K562 (cell line): ENCODE data around the gene SMNDC1. TPM values are rescaled to one million over a fixed set of nuclear protein-coding genes. Genes with fewer than 3 reads are reported as not detected.
A peak's percentile ranks its signal among the peaks of the same experiment; 100 is the strongest.

Experiments
- BCOR ChIP-seq: fragments of 450-650 bp; IDR thresholded peaks from 2 replicates; pipeline ENCODE4 v1.6.1; 2016
- CHAMP1 ChIP-seq: fragments of 450-650 bp; IDR thresholded peaks from 2 replicates; pipeline ENCODE4 v1.6.1; 2016; ENCODE audit warnings: mild to moderate bottlenecking
- DNMT1 ChIP-seq: fragments of 450-650 bp; IDR thresholded peaks from 2 replicates; pipeline ENCODE4 v1.6.1; 2016; ENCODE audit warnings: antibody characterized with exemption, mild to moderate bottlenecking
- E2F3 ChIP-seq: fragments of 250-450 bp; sonication (Bioruptor Pico); IDR thresholded peaks from 2 replicates; pipeline ENCODE4 v1.4.0; 2020; ENCODE audit warnings: mild to moderate bottlenecking
- EGR1 ChIP-seq: fragments of 450-650 bp; conservative IDR thresholded peaks from 2 replicates; pipeline ENCODE4 v1.6.1; 2017; ENCODE audit warnings: mild to moderate bottlenecking
- ETV1 ChIP-seq: fragments of 450-650 bp; conservative IDR thresholded peaks from 2 replicates; pipeline ENCODE4 v1.6.1; 2016; ENCODE audit warnings: missing genetic modification characterization, control low read depth, low read depth, missing compliant biosample characterization
- FOSL1 ChIP-seq: fragments of 200-800 bp; sonication (Bioruptor generic); conservative IDR thresholded peaks from 2 replicates; pipeline ENCODE4 v1.6.1; 2016; ENCODE audit warnings: missing genetic modification characterization, missing compliant biosample characterization
- FOXM1 ChIP-seq, 2 experiments: fragments of 450-650 bp in 1 of 2; sonication (generic) in 1 of 2; formaldehyde crosslinking in 1 of 2; IDR thresholded peaks; 2 replicates each; pipeline versions ENCODE4 v1.6.1 to v1.9.0; 2017 to 2022; ENCODE audit warnings: low read depth in 2 of 2, mild to moderate bottlenecking in 2 of 2, missing genetic modification reagents in 1 of 2, moderate library complexity in 1 of 2
- GATAD2A ChIP-seq: fragments of 450-650 bp; IDR thresholded peaks from 2 replicates; pipeline ENCODE4 v1.6.1; 2017
- GTF2F1 ChIP-seq: IDR thresholded peaks from 2 replicates; pipeline ENCODE4 v1.6.1; 2011; ENCODE audit warnings: low read depth, low read length, improper control_type of control experiment
- NRF1 ChIP-seq, 2 experiments: fragments of 450-650 bp; IDR thresholded peaks in 1 of 2; conservative IDR thresholded peaks in 1 of 2; 2 replicates each; pipeline ENCODE4 v1.6.1; 2014; ENCODE audit warnings: mild to moderate bottlenecking in 2 of 2
- RAD21 ChIP-seq, 2 experiments: fragments of 250-450 bp in 1 of 2; fragments of 450-650 bp in 1 of 2; sonication (Bioruptor Pico) in 1 of 2; formaldehyde crosslinking in 1 of 2; IDR thresholded peaks in 1 of 2; conservative IDR thresholded peaks in 1 of 2; 2 replicates each; pipeline versions ENCODE4 v1.4.0 to v1.8.0; 2020 to 2022; ENCODE audit warnings: mild to moderate bottlenecking in 2 of 2, moderate library complexity in 1 of 2
- RBM15 ChIP-seq: fragments of 200-400 bp; formaldehyde crosslinking; IDR thresholded peaks from 2 replicates; pipeline ENCODE4 v1.6.1; 2018; ENCODE audit warnings: mild to moderate bottlenecking, low read length, moderate library complexity; ENCODE audit not compliant: insufficient read depth
- SNIP1 ChIP-seq: fragments of 450-650 bp; IDR thresholded peaks from 2 replicates; pipeline ENCODE4 v1.7.1; 2017; ENCODE audit warnings: low read depth, mild to moderate bottlenecking
- SOX6 ChIP-seq: fragments of 450-650 bp; IDR thresholded peaks from 2 replicates; pipeline ENCODE4 v1.6.1; 2014; ENCODE audit warnings: mild to moderate bottlenecking
- SRSF1 ChIP-seq: fragments of 200-400 bp; formaldehyde crosslinking; IDR thresholded peaks from 2 replicates; pipeline ENCODE4 v1.6.1; 2017; ENCODE audit warnings: mild to moderate bottlenecking, low read depth, low read length, moderate library complexity
- TAF1 ChIP-seq: IDR thresholded peaks from 2 replicates; pipeline ENCODE4 v1.6.1; 2011; ENCODE audit warnings: mild to moderate bottlenecking, low read length, moderate library complexity; ENCODE audit not compliant: insufficient read depth, control insufficient read depth, severe bottlenecking; ENCODE audit errors: extremely low read depth
- TRIM24 ChIP-seq, 2 experiments: fragments of 450-650 bp; IDR thresholded peaks; 2 replicates each; pipeline ENCODE4 v1.6.1; 2016
- YBX1 ChIP-seq: fragments of 450-650 bp; IDR thresholded peaks from 2 replicates; pipeline ENCODE4 v1.7.1; 2016; ENCODE audit warnings: mild to moderate bottlenecking
- ZBED1 ChIP-seq: IDR thresholded peaks from 2 replicates; pipeline ENCODE4 v1.6.1; 2014
- ZBTB5 ChIP-seq: fragments of 450-650 bp; IDR thresholded peaks from 2 replicates; pipeline ENCODE4 v1.6.1; 2017; ENCODE audit warnings: antibody characterized with exemption
- ZKSCAN1 ChIP-seq: fragments of 150-350 bp; IDR thresholded peaks from 2 replicates; pipeline ENCODE4 v1.6.1; 2016; ENCODE audit warnings: low read depth, low read length
- ZKSCAN8 ChIP-seq: fragments of 200-800 bp; sonication (Bioruptor generic); IDR thresholded peaks from 2 replicates; pipeline ENCODE4 v1.6.1; 2016; ENCODE audit warnings: missing genetic modification characterization, missing compliant biosample characterization
- ZNF146 ChIP-seq: IDR thresholded peaks from one replicate; pipeline ENCODE4 v1.6.1; 2018; ENCODE audit warnings: missing compliant biosample characterization; ENCODE audit not compliant: unreplicated experiment
- ZNF224 ChIP-seq: sonication (generic); formaldehyde crosslinking; IDR thresholded peaks from 2 replicates; pipeline ENCODE4 v1.8.0; 2022; ENCODE audit warnings: mild to moderate bottlenecking, missing genetic modification reagents
- ZNF316 ChIP-seq: fragments of 450-650 bp; IDR thresholded peaks from 2 replicates; pipeline ENCODE4 v1.6.1; 2016
- ZNF57 ChIP-seq: fragments of 450-650 bp; formaldehyde crosslinking; IDR thresholded peaks from 2 replicates; pipeline ENCODE4 v1.4.0; 2020; ENCODE audit warnings: mild to moderate bottlenecking, moderate library complexity
- ZNF764 ChIP-seq: fragments of 250-450 bp; sonication (Bioruptor Pico); IDR thresholded peaks from 2 replicates; pipeline ENCODE4 v1.4.0; 2020; ENCODE audit warnings: low read depth, mild to moderate bottlenecking, moderate library complexity
- ZNF780A ChIP-seq: fragments of 250-450 bp; sonication (Bioruptor Pico); IDR thresholded peaks from 2 replicates; pipeline ENCODE4 v1.5.0; 2021; ENCODE audit warnings: mild to moderate bottlenecking
- polyA plus RNA-seq, 8 experiments: library from polyadenylated mRNA; depleted of rRNA in 4 of 8; stranded (reverse) in 5 of 8; unstranded in 3 of 8; fragments of >200 nt; fragmentation: Nextera tagmentation in 2 of 8; fragmentation: Illumina TruSeq in 1 of 8; extraction: Ambion mirVana in 2 of 8; extraction: Trizol in 1 of 8; gene quantifications; 2 replicates each; pipeline versions ENCODE4 v1.2.1 to v1.2.3, GENCODE V29; 2011 to 2014; ENCODE audit warnings: inconsistent platforms in 1 of 8, missing spikeins in 1 of 8
- total RNA-seq, 7 experiments: library from RNA; depleted of rRNA in 6 of 7; stranded (reverse); fragments of >200 nt in 6 of 7; fragmentation: Illumina TruSeq in 2 of 7; extraction: Trizol in 2 of 7; gene quantifications; 2 replicates each; pipeline versions ENCODE4 v1.2.1 to v1.2.3, GENCODE V29; 2011 to 2021; ENCODE audit warnings: low replicate concordance in 1 of 7

SMNDC1 gene
- total and polyA plus RNA-seq, 9 of the 15 experiments (the other 6 are each of a cell fraction or from before 2014, with no cell fraction given) = 6.8 to 35.8 (median 12.3) TPM

GRCh38 chr10:110305767-110306451 is 1.2 kb upstream of the SMNDC1 start (continued):
- no peak for TF ChIP-seq ETV1 (tag)
- TF ChIP-seq SOX6 = no peak
- peak; percentile 55; the same call in 1 of the 2 replicates for TF ChIP-seq BCOR
- TF ChIP-seq SRSF1 = no peak
- no peak for TF ChIP-seq ZBTB5
- TF ChIP-seq CHAMP1 = no peak
- TF ChIP-seq FOSL1 (tag) = peak; percentile 49
- no peak for TF ChIP-seq TRIM24 (IDR thresholded peaks at IDR 0.05)
- no peak for TF ChIP-seq FOXM1 (IDR thresholded peaks at IDR 0.05; ENCODE audit: low read depth)
- TF ChIP-seq FOXM1 (CRISPR knock-in tag; IDR thresholded peaks at IDR 0.05; ENCODE audit: low read depth) = no peak
- TF ChIP-seq ZBED1 = no peak
- no peak for TF ChIP-seq ZNF57 (CRISPR knock-in tag)
- TF ChIP-seq ZNF224 = no peak
- no peak for TF ChIP-seq RBM15
- TF ChIP-seq TAF1 = no peak
- TF ChIP-seq GTF2F1 = no peak
- no peak for TF ChIP-seq GATAD2A
- TF ChIP-seq ZNF764 (CRISPR knock-in tag) = no peak
- 0 out of 2 replicates have a peak, but pooled peaks have one; percentile 23 for TF ChIP-seq ZKSCAN8 (CRISPR knock-in tag)
- no peak for TF ChIP-seq YBX1
- TF ChIP-seq DNMT1 = no peak
- TF ChIP-seq ZNF316 = no peak
- TF ChIP-seq SNIP1 = no peak
- TF ChIP-seq ZKSCAN1 = no peak
- TF ChIP-seq RAD21 (CRISPR knock-in tag; conservative IDR thresholded peaks at IDR 0.05 in 1 of 2, IDR thresholded peaks at IDR 0.05 in 1 of 2) = peak; percentile 64 to 74
- TF ChIP-seq ZNF146 (CRISPR knock-in tag) = no peak
- no peak for TF ChIP-seq EGR1
- no peak for TF ChIP-seq ZNF780A (CRISPR knock-in tag)
- TF ChIP-seq NRF1 (conservative IDR thresholded peaks at IDR 0.05 in 1 of 2, IDR thresholded peaks at IDR 0.05 in 1 of 2) = no peak
- TF ChIP-seq E2F3 = no peak
